Measurements from ENCODE around the gene MATCAP1. TPM values are rescaled to one million over a fixed set of nuclear protein-coding genes. Genes with fewer than 3 reads are reported as not detected.

Gene MATCAP1
- total and polyA plus RNA-seq, 2 of the 8 experiments (the other 6 are each of a cell fraction or from before 2014, with no cell fraction given) = 22.9 to 27.5 TPM

GRCh38 chr16:67137605-67138004 is 46.2 kb downstream of the MATCAP1 start:
- Histone ChIP-seq H4K20me1 (replicated peaks in 1 of 2; ENCODE audit: control insufficient read depth in 1 of 2, insufficient read depth in 2 of 2, low read length in 2 of 2) (peaks cover 0 to 1% of the 10 kb centered on the region in 2 experiments), H3K18ac (ENCODE audit: extremely low read depth, low read length) (no peak overlapping the region), H3K27ac (ENCODE audit: low read depth, low read length) (no peak overlapping the region), H3K4me3 (ENCODE audit: extremely low read depth in 1 of 4, insufficient read depth in 2 of 4, low read depth in 3 of 4, low read length in 4 of 4) (no peak overlapping the region), H3K23ac (ENCODE audit: insufficient read length) (no peak overlapping the region), H3K56ac (replicated peaks; ENCODE audit: insufficient read length, low read depth, low read length) (no peak overlapping the region), H3K4ac (replicated peaks; ENCODE audit: insufficient read length, low read depth, low read length) (no peak overlapping the region), H2BK20ac (ENCODE audit: low read length) (no peak overlapping the region), H4K8ac (ENCODE audit: extremely low read depth, insufficient read depth, low read length) (no peak overlapping the region), H2BK5ac (ENCODE audit: low read depth, low read length) (no peak overlapping the region), H2BK120ac (replicated peaks; ENCODE audit: low read depth, low read length) (no peak overlapping the region), H4K91ac (replicated peaks; ENCODE audit: insufficient read length, low read length) (no peak overlapping the region), H3K4me1 (replicated peaks in 1 of 4; ENCODE audit: control insufficient read depth in 3 of 4, insufficient read depth in 4 of 4, low read length in 3 of 4) (no peaks in the 10 kb centered on the region), H3K9ac (replicated peaks in 1 of 4; ENCODE audit: extremely low read depth in 1 of 4, low read depth in 3 of 4, low read length in 3 of 4) (no peak overlapping the region), H3K23me2 (ENCODE audit: low read depth, low read length) (no peaks in the 10 kb centered on the region), H3K27me3 (replicated peaks in 1 of 4; ENCODE audit: control insufficient read depth in 3 of 4, extremely low read depth in 1 of 4, insufficient read depth in 3 of 4, low read length in 3 of 4) (no peaks in the 10 kb centered on the region), H3K79me2 (ENCODE audit: control insufficient read depth in 1 of 2, insufficient read depth in 2 of 2, low read length in 2 of 2) (no peaks in the 10 kb centered on the region), H2BK15ac (ENCODE audit: low read length) (no peak overlapping the region), H3K4me2 (ENCODE audit: insufficient read depth in 1 of 2, low read depth in 2 of 2, low read length in 2 of 2) (no peak overlapping the region), H2BK12ac (ENCODE audit: low read depth, low read length) (no peak overlapping the region), H3K36me3 (ENCODE audit: control insufficient read depth in 2 of 4, insufficient read depth in 4 of 4, low read length in 3 of 4) (peaks cover 21 to 58% (median 36%) of the 10 kb centered on the region in 4 experiments), H4K5ac (ENCODE audit: insufficient read length, low read depth, low read length) (no peak overlapping the region), H2AK5ac (ENCODE audit: low read depth, low read length) (no peak overlapping the region), H3K79me1 (ENCODE audit: low read depth, low read length) (no peaks in the 10 kb centered on the region; the same call in 1 of the 2 replicates), H2AFZ (ENCODE audit: low read length) (no peak overlapping the region), H3K14ac (ENCODE audit: insufficient read length) (no peak overlapping the region), H3K9me3 (ENCODE audit: insufficient read depth in 2 of 2, low read depth in 1 of 2, low read length in 1 of 2) (no peaks in the 10 kb centered on the region)
- POLR2A ChIA-PET (ENCODE audit: partially characterized antibody) = no interaction called here
- CTCF ChIA-PET (ENCODE audit: partially characterized antibody) = interaction anchor here (0.5 to 5.3 kb wide), 9 partner anchors 10 to 183 kb away, joined by 3 to 25 read pairs (median 3); partner anchors contain the start of gene NOL3
- DNase-seq (ENCODE audit: low read depth in 1 of 2, low spot score in 2 of 2) (no peak), FAIRE-seq (no peak)
- WGBS, 2 experiments (ENCODE audit: extremely low coverage in 1 of 2, insufficient coverage in 1 of 2, insufficient read length in 1 of 2, insufficient replicate concordance in 2 of 2, low coverage in 1 of 2, low lambda C conversion rate in 2 of 2, missing lambda C conversion rate in 1 of 2) = 88% methylated on average over 3 of the region's 3 CpGs; no CpG with 5 or more reads in 1 of the 2 experiments
- TF ChIP-seq SP4 (IDR thresholded peaks at IDR 0.05; ENCODE audit: low read length) (no peak), RBBP5 (IDR thresholded peaks at IDR 0.05; ENCODE audit: borderline replicate concordance, low read depth, low read length) (no peak)
